GM19099 (cell line): ENCODE results near the gene KIRREL3.

Experiments used
- POLR2A ChIP-seq: IDR thresholded peaks from 3 replicates; pipeline ENCODE4 v1.6.1; 2011; ENCODE audit warnings: low read depth; ENCODE audit not compliant: insufficient read length; ENCODE audit errors: extremely low read depth

The KIRREL3 gene

GRCh38 chr11:126746443-126746842 lies 254.1 kb downstream of the KIRREL3 start:
- TF ChIP-seq POLR2A, result no peak

- TF ChIP-seq POLR2A, result no peak
Observed at GRCh38 chr11:126744699-126745098, 255.9 kb downstream of the KIRREL3 start.

GRCh38 chr11:126743628-126744027 lies 256.9 kb downstream of the KIRREL3 start:
- TF ChIP-seq POLR2A, result no peak

- no peak for TF ChIP-seq POLR2A
Observed at GRCh38 chr11:126742582-126742981, 258.0 kb downstream of the KIRREL3 start.

GRCh38 chr11:126740846-126741245 lies 259.7 kb downstream of the KIRREL3 start:
- no peak for TF ChIP-seq POLR2A

- TF ChIP-seq POLR2A, result no peak
Observed at GRCh38 chr11:126739499-126740145, 260.9 kb downstream of the KIRREL3 start.

- TF ChIP-seq POLR2A, result no peak
Observed at GRCh38 chr11:126738295-126739031, 262.1 kb downstream of the KIRREL3 start.

- TF ChIP-seq POLR2A, result no peak
Observed at GRCh38 chr11:126736682-126737572, 263.6 kb downstream of the KIRREL3 start.

- no peak for TF ChIP-seq POLR2A
Observed at GRCh38 chr11:126734752-126735151, 265.8 kb downstream of the KIRREL3 start.

GRCh38 chr11:126733685-126734084 lies 266.9 kb downstream of the KIRREL3 start:
- no peak for TF ChIP-seq POLR2A

- TF ChIP-seq POLR2A, result no peak
Observed at GRCh38 chr11:126732981-126733380, 267.6 kb downstream of the KIRREL3 start.

- TF ChIP-seq POLR2A, result no peak
Observed at GRCh38 chr11:126731576-126732142, 268.9 kb downstream of the KIRREL3 start.

GRCh38 chr11:126727381-126727780 lies 273.2 kb downstream of the KIRREL3 start:
- no peak for TF ChIP-seq POLR2A

- no peak for TF ChIP-seq POLR2A
Observed at GRCh38 chr11:126725521-126725920, 275.0 kb downstream of the KIRREL3 start.

- no peak for TF ChIP-seq POLR2A
Observed at GRCh38 chr11:126725043-126725442, 275.5 kb downstream of the KIRREL3 start.
